ENCODE results near the gene NOTUM.

NOTUM gene

DNA sequence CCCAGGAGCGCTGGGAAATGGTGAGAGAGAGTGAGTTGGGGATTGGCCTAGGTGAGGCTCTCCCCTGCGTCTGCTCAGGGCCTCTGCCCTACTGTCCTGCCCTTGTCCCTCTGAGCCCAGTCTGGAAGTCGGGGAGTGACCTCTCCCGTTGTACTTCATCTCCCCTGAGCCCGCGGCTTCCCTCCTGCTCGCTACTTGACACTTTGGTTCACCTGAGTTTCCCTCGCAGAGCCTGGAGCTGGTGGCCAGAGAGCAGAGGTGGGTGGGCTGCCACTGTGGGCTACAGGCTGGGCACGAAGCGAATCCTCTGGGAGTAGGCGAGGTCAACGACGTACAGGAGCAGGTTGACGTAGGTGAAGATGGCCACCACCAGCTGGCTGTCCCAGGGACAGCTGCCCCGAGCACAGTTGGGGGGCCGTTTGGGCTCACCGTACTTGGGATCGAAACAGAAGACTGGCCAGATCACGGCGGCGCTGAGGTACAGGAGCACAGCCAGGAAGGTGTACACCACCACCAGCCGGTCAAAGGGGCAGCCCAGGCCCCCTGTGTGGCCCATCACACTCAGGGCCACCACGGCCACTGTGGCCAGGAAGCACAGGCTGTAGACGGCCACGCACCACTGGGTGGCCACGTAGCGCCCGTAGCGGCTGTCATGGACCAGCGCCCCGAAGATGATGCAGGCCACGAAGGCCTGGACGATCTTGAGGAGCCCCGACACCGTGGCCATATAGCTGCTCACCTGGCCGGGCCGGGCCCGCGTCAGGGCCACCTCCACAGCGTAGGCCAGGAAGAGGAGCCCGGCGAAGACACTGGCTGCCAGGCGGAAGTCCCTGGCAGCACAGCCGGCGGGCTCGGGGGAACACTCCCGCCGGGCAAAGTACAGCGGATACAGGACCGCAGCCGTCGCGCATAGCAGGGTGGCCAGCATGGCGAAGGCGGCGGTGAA lies 20.2 kb downstream of the NOTUM start:
- in situ Hi-C loops (cut with HindIII; ENCODE audit: low sequenced_read_pairs), result no loop called here

GRCh38 chr17:81939881-81940385 lies 21.1 kb downstream of the NOTUM start:
- in situ Hi-C loops (cut with HindIII; ENCODE audit: low sequenced_read_pairs), result no loop called here

GRCh38 chr17:81939218-81939617 lies 21.8 kb downstream of the NOTUM start:
- in situ Hi-C loops (cut with HindIII; ENCODE audit: low sequenced_read_pairs), result no loop called here

DNA sequence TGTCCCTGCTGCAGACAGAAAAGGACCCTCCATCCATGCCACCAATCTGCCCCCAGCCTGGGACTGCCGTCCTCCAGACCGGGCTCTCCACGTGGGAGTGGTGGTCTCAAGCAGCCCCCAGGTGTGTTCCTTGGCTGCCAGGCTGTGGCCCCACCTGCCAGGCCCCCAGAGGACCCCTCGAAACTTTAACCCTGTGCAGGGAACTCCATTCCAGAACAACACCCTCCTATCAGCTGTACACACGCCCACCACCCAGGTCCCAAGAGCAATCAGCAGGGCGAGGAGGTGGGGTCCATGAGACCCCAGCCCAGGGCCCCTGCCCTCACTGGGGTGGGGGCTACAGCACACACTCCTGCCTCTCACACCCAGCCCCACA lies 25.3 kb downstream of the NOTUM start:
- in situ Hi-C loops (cut with HindIII; ENCODE audit: low sequenced_read_pairs), result no loop called here

GRCh38 chr17:81934850-81935708 lies 25.9 kb downstream of the NOTUM start:
- in situ Hi-C loops (cut with HindIII; ENCODE audit: low sequenced_read_pairs), result no loop called here

DNA sequence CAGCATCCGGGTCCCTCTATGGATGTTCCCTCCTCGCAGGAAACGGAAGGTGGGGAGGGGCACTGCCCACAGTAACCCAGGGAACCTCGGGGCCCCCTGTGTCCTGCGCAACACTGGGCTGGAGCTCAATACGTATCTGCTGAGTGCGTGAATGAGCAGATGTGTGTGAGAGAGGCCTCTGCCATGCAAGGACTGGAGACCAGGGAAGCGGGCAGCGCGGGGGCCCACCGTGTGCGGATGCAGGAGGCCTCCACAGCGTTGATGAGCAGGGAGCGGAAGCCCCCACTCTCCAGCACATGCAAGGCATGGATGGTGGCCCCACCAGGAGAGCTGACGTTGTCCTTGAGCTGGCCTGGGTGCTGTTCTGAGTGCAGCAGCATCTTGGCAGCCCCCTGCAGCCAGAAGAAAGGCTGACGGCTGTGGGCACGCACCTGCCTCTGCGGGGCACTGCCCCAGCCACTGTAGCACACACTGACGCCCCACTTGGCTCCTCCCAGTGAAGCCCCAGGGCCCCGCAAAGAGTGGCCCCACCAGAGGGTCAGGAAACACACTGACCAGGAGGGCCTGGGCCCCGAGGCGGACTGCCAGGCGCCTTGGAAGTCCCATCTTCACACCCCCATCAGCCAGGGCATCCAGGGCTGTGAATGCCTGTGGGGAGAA lies 26.8 kb downstream of the NOTUM start:
- in situ Hi-C loops (cut with HindIII; ENCODE audit: low sequenced_read_pairs), result no loop called here

DNA sequence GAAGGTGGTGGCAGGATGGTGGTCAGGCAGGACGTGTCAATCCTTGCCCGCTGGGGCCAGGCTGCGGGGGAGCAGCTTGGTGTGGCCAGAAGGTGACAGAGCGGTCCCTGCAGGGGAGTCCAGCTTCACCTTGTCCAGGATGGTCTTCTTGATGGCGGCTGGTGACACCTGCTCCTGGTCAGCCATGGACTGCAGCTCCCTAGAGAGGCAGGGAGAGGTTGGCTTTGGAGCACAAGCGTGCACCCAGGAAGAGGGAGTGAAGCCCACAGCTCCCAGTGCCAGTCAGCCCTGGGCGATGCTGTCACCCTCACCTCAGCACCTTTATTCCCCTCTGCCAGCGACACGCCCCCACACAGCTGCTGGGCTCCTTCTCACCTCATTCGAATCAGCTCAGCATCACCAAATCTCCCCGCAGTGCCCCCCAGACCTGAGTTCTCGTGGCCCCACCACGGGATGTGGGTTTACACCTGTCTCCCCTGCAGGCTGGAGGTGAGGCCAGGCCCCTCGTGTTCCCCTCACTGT lies 27.7 kb downstream of the NOTUM start:
- in situ Hi-C loops (cut with HindIII; ENCODE audit: low sequenced_read_pairs), result no loop called here

- in situ Hi-C loops (cut with HindIII; ENCODE audit: low sequenced_read_pairs), result no loop called here
Measured at GRCh38 chr17:81932333-81932983, 28.5 kb downstream of the NOTUM start.

DNA sequence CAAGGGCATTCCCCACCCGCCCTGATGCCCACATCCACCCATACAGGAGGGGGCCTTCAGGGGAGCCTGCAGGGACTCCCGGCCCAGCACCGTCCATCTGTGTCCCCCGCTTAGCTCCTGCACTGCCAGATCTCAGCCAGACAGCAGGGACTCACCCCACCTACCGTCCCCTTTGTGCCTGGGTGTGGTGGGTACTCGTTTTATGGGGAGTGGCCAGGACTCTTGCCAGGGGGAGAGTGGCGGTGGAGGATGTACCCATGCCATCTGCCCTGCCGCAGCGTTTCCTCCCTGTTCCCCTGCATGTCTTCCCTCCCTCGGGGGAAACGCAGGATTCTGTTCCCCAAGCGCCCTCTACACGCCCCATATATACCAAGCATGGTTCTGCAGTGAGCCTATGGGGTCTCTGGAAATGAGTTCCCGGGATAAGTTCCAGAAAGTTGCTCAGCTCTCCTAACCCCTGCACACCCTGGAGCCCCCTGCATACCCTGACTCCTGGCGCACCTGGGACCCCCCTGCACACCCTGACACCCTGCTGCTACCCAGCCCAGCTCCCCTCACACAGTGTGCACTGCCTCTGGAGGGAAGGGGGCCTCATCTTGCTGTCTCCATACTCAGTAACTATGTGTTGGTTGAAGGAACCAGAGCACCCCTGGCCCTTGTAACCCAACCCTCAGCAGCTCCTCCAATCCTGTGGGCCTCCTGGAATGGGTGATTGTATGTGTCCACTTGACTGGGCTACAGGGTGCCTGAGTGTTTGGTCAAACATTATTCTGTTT lies 29.2 kb downstream of the NOTUM start:
- in situ Hi-C loops (cut with HindIII; ENCODE audit: low sequenced_read_pairs), result no loop called here

DNA sequence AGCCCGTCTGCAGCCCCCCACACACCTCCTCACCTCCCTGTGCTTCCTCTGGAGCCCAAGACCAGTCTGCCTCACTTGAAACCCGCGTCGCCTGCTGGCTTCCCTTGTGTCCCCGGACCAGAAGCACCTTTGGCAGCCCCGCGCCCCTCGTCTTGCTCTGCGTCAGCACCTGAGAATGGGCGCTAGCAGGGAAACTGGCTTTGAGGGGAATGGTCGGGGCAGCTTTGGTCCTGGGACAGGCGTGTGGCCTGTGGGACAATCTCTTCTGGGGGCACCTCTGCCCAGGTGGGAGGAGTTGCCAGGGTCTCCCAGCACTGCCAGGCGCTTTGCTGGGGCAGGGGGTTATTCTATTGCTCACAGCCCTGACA lies 29.8 kb downstream of the NOTUM start:
- in situ Hi-C loops (cut with HindIII; ENCODE audit: low sequenced_read_pairs), result no loop called here

GRCh38 chr17:81930142-81931125 lies 30.6 kb downstream of the NOTUM start:
- in situ Hi-C loops (cut with HindIII; ENCODE audit: low sequenced_read_pairs), result no loop called here

- in situ Hi-C loops (cut with HindIII; ENCODE audit: low sequenced_read_pairs), result no loop called here
Measured at GRCh38 chr17:81929253-81930141, 31.5 kb downstream of the NOTUM start.

DNA sequence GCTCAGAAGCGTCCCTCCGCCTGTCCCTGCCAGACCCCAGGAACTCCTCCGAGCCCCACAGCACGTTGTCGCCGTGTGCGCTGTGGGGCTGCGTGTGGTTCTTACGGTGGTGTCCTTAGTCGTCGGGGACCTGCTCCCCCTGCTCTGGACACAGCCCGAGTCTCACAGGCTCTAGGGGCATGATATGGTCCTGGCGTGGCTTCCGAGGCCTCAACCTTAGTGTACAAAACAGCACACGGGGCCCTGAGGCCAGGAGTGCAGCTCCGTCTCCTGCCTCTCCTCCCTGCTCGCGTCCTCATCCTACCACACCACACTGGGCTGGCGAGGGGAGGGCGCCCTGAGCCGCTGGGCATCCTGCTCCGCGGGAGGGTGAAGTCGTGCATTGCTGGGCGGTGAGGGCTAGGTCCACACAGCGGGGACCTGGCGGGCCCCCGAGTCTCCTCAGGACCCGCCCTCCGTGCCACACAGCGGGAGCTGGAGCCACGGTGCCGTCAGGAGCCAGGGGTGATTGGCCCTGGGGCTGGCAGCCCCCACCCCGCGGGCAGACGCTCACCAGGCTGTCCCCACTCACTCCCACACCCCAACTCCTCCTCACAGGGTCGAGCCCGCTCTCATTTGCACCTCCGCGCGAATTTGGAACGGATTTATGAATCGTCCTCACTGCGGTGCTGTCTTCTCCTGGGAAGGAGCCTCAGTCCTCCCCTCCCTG lies 32.3 kb downstream of the NOTUM start:
- in situ Hi-C loops (cut with HindIII; ENCODE audit: low sequenced_read_pairs), result no loop called here

GRCh38 chr17:81927653-81928543 lies 33.1 kb downstream of the NOTUM start, which contains the start of gene MAFG:
Gene MAFG, minus strand, starts transcription at chr17:81927735. Its CDS starts 4,550 bp downstream, at chr17:81923185.
- in situ Hi-C loops (cut with HindIII; ENCODE audit: low sequenced_read_pairs), result no loop called here

DNA sequence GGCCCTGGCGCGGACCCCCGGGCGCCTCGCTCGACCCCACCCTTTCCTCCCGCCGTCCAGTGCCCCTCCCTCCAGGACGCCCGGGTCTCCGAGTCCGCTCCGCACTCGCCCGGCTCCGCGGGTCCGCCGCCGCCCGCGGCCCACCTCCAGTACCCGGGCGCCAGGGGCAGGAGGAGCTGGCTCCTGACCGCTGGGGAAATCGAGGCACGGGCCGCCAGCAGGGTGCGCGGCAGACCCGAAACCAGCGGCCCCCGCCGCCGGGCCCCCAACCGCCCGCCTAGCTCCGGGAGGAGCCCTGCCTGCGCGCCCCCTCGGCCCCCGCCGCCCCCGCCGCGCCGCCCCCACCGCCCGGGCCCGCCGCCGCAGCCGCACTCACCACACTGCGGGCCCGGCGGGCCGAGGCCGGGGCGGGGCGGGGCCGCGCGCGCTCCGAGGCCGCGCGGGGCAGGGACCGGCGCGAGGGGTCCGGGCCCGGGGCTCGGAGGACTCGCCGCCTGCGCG lies 33.8 kb downstream of the NOTUM start:
- in situ Hi-C loops (cut with HindIII; ENCODE audit: low sequenced_read_pairs), result no loop called here
